HEK293 (cell line): ENCODE measurements around the gene VPS13C.
A peak's percentile ranks its signal among the peaks of the same experiment; 100 is the strongest.

ENCODE experiments used
- CTCF ChIA-PET: fragments of 350-600 bp; formaldehyde crosslinking; extraction: SDS; loops from one replicate; lab custom pipeline; 2021; ENCODE audit warnings: antibody characterized with exemption; lab: Yijun Ruan, JAX
- POLR2A ChIA-PET: fragments of 300-600 bp; formaldehyde crosslinking; extraction: SDS; loops from one replicate; lab custom pipeline; 2020; ENCODE audit warnings: antibody characterized with exemption, inconsistent platforms; lab: Yijun Ruan, JAX
- H3K27ac ChIP-seq: fragments of 200-500 bp; sonication (Bioruptor generic); 2 replicates; pipeline ENCODE4 v1.5.1; 2014; ENCODE audit warnings: low read depth, low read length, control low read depth, inconsistent platforms; ENCODE audit errors: extremely low read depth
- H3K36me3 ChIP-seq, 2 experiments: fragments of 200-500 bp in 1 of 2; sonication (Bioruptor generic) in 1 of 2; 1 replicate in 1 of 2; 2 replicates in 1 of 2; pipeline ENCODE4 v1.5.1; 2014 to 2017; ENCODE audit warnings: inconsistent platforms in 2 of 2, low read length in 2 of 2; ENCODE audit not compliant: control insufficient read depth in 2 of 2, insufficient read depth in 1 of 2
- H3K4me1 ChIP-seq: fragments of 200-500 bp; sonication (Bioruptor generic); 2 replicates; pipeline ENCODE4 v1.5.1; 2014; ENCODE audit warnings: mild to moderate bottlenecking, low read length, inconsistent platforms; ENCODE audit not compliant: control insufficient read depth, insufficient read depth
- H3K4me3 ChIP-seq: 2 replicates; pipeline ENCODE4 v1.5.1; 2011; ENCODE audit warnings: low read depth, mild to moderate bottlenecking, control low read depth, low read length, moderate library complexity
- H3K9me3 ChIP-seq: fragments of 200-500 bp; sonication (Bioruptor generic); 2 replicates; pipeline ENCODE4 v1.5.1; 2014; ENCODE audit warnings: low read depth, low read length, inconsistent platforms; ENCODE audit not compliant: control insufficient read depth, insufficient read depth
- GLIS1 ChIP-seq: fragments of 450-650 bp; formaldehyde crosslinking; IDR thresholded peaks from 2 replicates; pipeline ENCODE4 v1.5.1; 2016; ENCODE audit warnings: missing biosample characterization, missing genetic modification characterization
- KLF8 ChIP-seq: fragments of 450-650 bp; formaldehyde crosslinking; IDR thresholded peaks from 2 replicates; pipeline ENCODE4 v1.5.1; 2016; ENCODE audit warnings: missing biosample characterization, missing genetic modification characterization
- SCRT2 ChIP-seq: fragments of 450-650 bp; formaldehyde crosslinking; IDR thresholded peaks from 2 replicates; pipeline ENCODE4 v1.5.1; 2016; ENCODE audit warnings: missing biosample characterization, missing genetic modification characterization
- ZNF19 ChIP-seq: fragments of 450-650 bp; formaldehyde crosslinking; IDR thresholded peaks from 2 replicates; pipeline ENCODE4; 2016; ENCODE audit warnings: missing biosample characterization, missing genetic modification characterization, low read depth
- ZNF221 ChIP-seq: fragments of 450-650 bp; formaldehyde crosslinking; IDR thresholded peaks from 2 replicates; pipeline ENCODE4 v1.5.1; 2017; ENCODE audit warnings: missing biosample characterization, missing genetic modification characterization, borderline replicate concordance
- ZNF24 ChIP-seq: fragments of 450-650 bp; formaldehyde crosslinking; IDR thresholded peaks from 2 replicates; pipeline ENCODE4 v1.5.1; 2016; ENCODE audit warnings: missing biosample characterization, missing genetic modification characterization
- ZNF654 ChIP-seq: fragments of 450-650 bp; formaldehyde crosslinking; IDR thresholded peaks from 2 replicates; pipeline ENCODE4 v1.5.1; 2016; ENCODE audit warnings: low read depth, missing biosample characterization, missing genetic modification characterization
- ZNF670 ChIP-seq: fragments of 450-650 bp; formaldehyde crosslinking; IDR thresholded peaks from 2 replicates; pipeline ENCODE4 v1.5.1; 2016; ENCODE audit warnings: missing biosample characterization, missing genetic modification characterization, low read depth
- ZNF701 ChIP-seq: fragments of 450-650 bp; formaldehyde crosslinking; IDR thresholded peaks from 2 replicates; pipeline ENCODE4 v1.5.1; 2016; ENCODE audit warnings: missing biosample characterization, missing genetic modification characterization
- ZNF76 ChIP-seq: fragments of 450-650 bp; formaldehyde crosslinking; IDR thresholded peaks from 2 replicates; pipeline ENCODE4; 2016; ENCODE audit warnings: low read depth, missing biosample characterization, missing genetic modification characterization, borderline replicate concordance
- TF ChIP-seq, protein P1 (sequence below): fragments of 450-650 bp; formaldehyde crosslinking; IDR thresholded peaks from 2 replicates; pipeline ENCODE4; 2016; ENCODE audit warnings: missing biosample characterization, missing genetic modification characterization
- TF ChIP-seq, protein P2 (sequence below): fragments of 450-650 bp; formaldehyde crosslinking; IDR thresholded peaks from 2 replicates; pipeline ENCODE4 v1.5.0; 2017; ENCODE audit warnings: missing biosample characterization, missing genetic modification characterization, borderline replicate concordance
- TF ChIP-seq, protein P3 (sequence below): fragments of 450-650 bp; formaldehyde crosslinking; IDR thresholded peaks from 2 replicates; pipeline ENCODE4 v1.5.1; 2016; ENCODE audit warnings: missing biosample characterization, missing genetic modification characterization

VPS13C gene

DNA sequence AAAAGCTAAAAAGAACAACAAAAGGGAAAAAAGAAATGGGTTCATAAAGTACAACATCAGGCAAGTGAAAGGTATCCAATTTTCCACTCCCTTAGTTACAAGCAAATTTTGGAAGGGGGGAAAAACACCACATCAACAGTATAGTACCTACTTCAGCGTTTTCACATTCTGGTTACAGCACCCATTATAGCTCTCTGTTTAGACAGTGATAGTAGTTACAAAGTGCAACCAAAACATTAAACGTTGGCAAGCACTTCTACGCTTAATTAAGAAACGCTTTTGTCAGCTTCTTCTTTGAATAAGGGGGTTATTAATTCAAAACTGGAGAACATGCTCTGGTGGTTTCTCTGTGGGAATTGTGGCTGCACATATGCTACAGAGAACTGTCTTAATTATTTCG is 180.2 kb downstream of the VPS13C start:
- Histone ChIP-seq H3K4me3 (no peak overlapping the region), H3K9me3 (no peaks in the 10 kb centered on the region), H3K36me3 (peaks cover 0 to 3% of the 10 kb centered on the region in 2 experiments; a peak in 1 of 3 replicates), H3K4me1 (peaks cover 5% of the 10 kb centered on the region; the same call in 1 of the 2 replicates), H3K27ac (no peak overlapping the region)
- POLR2A ChIA-PET, result no interaction called here
- no peak for TF ChIP-seq ZNF701 (tag by site-specific recombination)
- TF ChIP-seq ZNF76 (tag by site-specific recombination), result no peak
- TF ChIP-seq, all 188 proteins: peak for 0
- CTCF ChIA-PET, result interaction anchor here (0.6 to 1.0 kb wide), 2 partner anchors 9 to 351 kb away, joined by 3 to 4 read pairs; no protein-coding TSS in a partner anchor

- Histone ChIP-seq H3K27ac (no peak overlapping the region), H3K9me3 (no peaks in the 10 kb centered on the region)
- TF ChIP-seq, protein P1, sequence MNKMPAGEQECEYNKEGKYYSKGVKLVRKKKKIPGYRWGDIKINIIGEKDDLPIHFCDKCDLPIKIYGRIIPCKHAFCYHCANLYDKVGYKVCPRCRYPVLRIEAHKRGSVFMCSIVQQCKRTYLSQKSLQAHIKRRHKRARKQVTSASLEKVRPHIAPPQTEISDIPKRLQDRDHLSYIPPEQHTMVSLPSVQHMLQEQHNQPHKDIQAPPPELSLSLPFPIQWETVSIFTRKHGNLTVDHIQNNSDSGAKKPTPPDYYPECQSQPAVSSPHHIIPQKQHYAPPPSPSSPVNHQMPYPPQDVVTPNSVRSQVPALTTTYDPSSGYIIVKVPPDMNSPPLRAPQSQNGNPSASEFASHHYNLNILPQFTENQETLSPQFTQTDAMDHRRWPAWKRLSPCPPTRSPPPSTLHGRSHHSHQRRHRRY (tag by site-specific recombination), result no peak
- TF ChIP-seq, protein P2, sequence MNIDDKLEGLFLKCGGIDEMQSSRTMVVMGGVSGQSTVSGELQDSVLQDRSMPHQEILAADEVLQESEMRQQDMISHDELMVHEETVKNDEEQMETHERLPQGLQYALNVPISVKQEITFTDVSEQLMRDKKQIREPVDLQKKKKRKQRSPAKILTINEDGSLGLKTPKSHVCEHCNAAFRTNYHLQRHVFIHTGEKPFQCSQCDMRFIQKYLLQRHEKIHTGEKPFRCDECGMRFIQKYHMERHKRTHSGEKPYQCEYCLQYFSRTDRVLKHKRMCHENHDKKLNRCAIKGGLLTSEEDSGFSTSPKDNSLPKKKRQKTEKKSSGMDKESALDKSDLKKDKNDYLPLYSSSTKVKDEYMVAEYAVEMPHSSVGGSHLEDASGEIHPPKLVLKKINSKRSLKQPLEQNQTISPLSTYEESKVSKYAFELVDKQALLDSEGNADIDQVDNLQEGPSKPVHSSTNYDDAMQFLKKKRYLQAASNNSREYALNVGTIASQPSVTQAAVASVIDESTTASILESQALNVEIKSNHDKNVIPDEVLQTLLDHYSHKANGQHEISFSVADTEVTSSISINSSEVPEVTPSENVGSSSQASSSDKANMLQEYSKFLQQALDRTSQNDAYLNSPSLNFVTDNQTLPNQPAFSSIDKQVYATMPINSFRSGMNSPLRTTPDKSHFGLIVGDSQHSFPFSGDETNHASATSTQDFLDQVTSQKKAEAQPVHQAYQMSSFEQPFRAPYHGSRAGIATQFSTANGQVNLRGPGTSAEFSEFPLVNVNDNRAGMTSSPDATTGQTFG (tag by site-specific recombination), result no peak
- TF ChIP-seq ZNF221 (tag by site-specific recombination), result no peak
- no peak for TF ChIP-seq ZNF24 (tag by site-specific recombination)
- no peak for TF ChIP-seq SCRT2 (tag by site-specific recombination)
- no peak for TF ChIP-seq ZNF19 (tag by site-specific recombination)
- TF ChIP-seq, protein P3, sequence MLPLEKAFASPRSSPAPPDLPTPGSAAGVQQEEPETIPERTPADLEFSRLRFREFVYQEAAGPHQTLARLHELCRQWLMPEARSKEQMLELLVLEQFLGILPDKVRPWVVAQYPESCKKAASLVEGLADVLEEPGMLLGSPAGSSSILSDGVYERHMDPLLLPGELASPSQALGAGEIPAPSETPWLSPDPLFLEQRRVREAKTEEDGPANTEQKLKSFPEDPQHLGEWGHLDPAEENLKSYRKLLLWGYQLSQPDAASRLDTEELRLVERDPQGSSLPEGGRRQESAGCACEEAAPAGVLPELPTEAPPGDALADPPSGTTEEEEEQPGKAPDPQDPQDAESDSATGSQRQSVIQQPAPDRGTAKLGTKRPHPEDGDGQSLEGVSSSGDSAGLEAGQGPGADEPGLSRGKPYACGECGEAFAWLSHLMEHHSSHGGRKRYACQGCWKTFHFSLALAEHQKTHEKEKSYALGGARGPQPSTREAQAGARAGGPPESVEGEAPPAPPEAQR (tag by site-specific recombination), result no peak
- TF ChIP-seq, all 188 proteins: peak for 0
- no peak overlapping the region for H3K4me3 ChIP-seq
- ChIA-PET POLR2A (no interaction called here), CTCF (interaction anchor here (0.6 to 1.0 kb wide), 3 partner anchors 9 to 429 kb away, joined by 3 to 4 read pairs (median 3); no protein-coding TSS in a partner anchor)
- peaks cover 5% of the 10 kb centered on the region; the same call in 1 of the 2 replicates for H3K4me1 ChIP-seq
- peaks cover 0 to 3% of the 10 kb centered on the region in 2 experiments; a peak in 1 of 3 replicates for H3K36me3 ChIP-seq
Observed at GRCh38 chr15:61879219-61879618, 181.0 kb downstream of the VPS13C start.

DNA sequence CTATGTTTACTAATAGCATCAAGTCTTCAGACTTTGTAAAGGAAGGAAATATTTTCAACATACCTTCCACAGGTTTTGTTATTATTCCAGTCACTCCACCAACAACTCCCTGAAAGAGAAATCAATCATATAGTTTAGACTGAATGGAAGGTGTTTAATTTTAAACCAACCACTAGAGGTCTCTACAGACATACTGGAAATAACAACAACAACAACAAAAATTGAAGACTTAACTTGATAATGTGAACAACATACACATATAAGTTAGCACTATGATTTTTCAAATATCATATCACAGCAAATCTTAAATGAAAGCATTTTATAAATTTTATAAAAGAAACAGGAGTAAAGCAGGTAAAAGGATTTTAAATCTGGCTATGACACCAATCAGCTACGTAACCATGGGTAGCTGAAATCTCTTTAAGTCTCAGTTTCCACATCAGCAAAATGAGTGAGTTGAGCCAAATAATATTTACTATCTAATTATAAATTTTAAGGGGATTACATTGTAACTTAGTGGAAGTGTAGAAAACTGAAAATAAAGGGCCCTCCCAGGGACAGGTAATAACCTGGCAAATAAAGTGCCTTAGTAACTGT is 188.2 kb downstream of the VPS13C start:
- ChIA-PET CTCF (interaction anchor here (0.6 to 1.9 kb wide), 5 partner anchors 14 to 435 kb away, joined by 3 to 7 read pairs (median 3); no protein-coding TSS in a partner anchor), POLR2A (no interaction called here)
- Histone ChIP-seq H3K9me3 (no peaks in the 10 kb centered on the region), H3K4me1 (no peaks in the 10 kb centered on the region), H3K4me3 (no peak overlapping the region), H3K27ac (no peak overlapping the region), H3K36me3 (peaks cover 0 to 24% of the 10 kb centered on the region in 2 experiments; a peak in 1 of 3 replicates)
- TF ChIP-seq KLF8 (tag by site-specific recombination) (no peak), ZNF654 (tag by site-specific recombination) (peak; percentile 61), ZNF670 (no peak), GLIS1 (tag by site-specific recombination) (no peak)
